GM12878 (cell line): Measurements from ENCODE around the gene TRIM69. TPM values are rescaled to one million over a fixed set of nuclear protein-coding genes. Genes with fewer than 3 reads are reported as not detected.
A peak's percentile ranks its signal among the peaks of the same experiment; 100 is the strongest.

Source experiments
- ATAC-seq: fragments of 200-7000 bp; cut with Tn5 transposase; 3 replicates; pipeline ENCODE4 v1.9.1; 2020; ENCODE audit warnings: mild to moderate bottlenecking, moderate library complexity
- BruUV-seq: library from RNA; stranded (reverse); fragments of 400-500 nt; replicated peaks from 2 replicates; lab custom pipeline; 2021; lab: Mats Ljungman, UMichigan
- CTCF ChIA-PET: fragments of 300-600 bp; sonication (Branson Sonifier 250); formaldehyde crosslinking; extraction: SDS; loops from one replicate; lab custom pipeline; 2021; ENCODE audit warnings: inconsistent platforms; lab: Yijun Ruan, JAX
- POLR2A ChIA-PET: fragments of 350-600 bp; formaldehyde crosslinking; extraction: SDS; loops from one replicate; lab custom pipeline; 2021; ENCODE audit warnings: inconsistent platforms; lab: Charles Lee
- RAD21 ChIA-PET: fragments of 300-600 bp; sonication (Branson Sonifier 250); formaldehyde crosslinking; loops from one replicate; lab custom pipeline; 2023; ENCODE audit warnings: antibody characterized with exemption; ENCODE audit not compliant: unreplicated experiment; lab: Charles Lee
- SMC1A ChIA-PET: fragments of 300-600 bp; sonication (Branson Sonifier 250); formaldehyde crosslinking; loops from one replicate; lab custom pipeline; 2023; ENCODE audit not compliant: unreplicated experiment, uncharacterized antibody; lab: Charles Lee
- DNase-seq: peaks from one replicate; pipeline ENCODE4 v3.0.0-alpha.2; 2011; ENCODE audit warnings: low read depth, low spot score
- FAIRE-seq: peaks from 3 replicates; lab custom pipeline; 2011; peaks lifted over from hg19 to GRCh38; lab: Jason Lieb, UNC
- H2AFZ ChIP-seq: 2 replicates; pipeline ENCODE4 v1.6.0; 2011; ENCODE audit warnings: low read depth, low read length, control low read depth; ENCODE audit not compliant: control insufficient read depth
- H3K27ac ChIP-seq: 2 replicates; pipeline ENCODE4 v1.5.1; 2011; ENCODE audit warnings: control low read depth; ENCODE audit not compliant: control insufficient read depth, insufficient read depth
- H3K27me3 ChIP-seq, 2 experiments: replicated peaks in 1 of 2; 2 replicates each; pipeline versions ENCODE4 v1.6.0 to v1.6.1; 2011; ENCODE audit warnings: low read length in 1 of 2; ENCODE audit not compliant: control insufficient read depth in 2 of 2, insufficient read depth in 2 of 2
- H3K36me3 ChIP-seq, 2 experiments: 2 replicates each; pipeline ENCODE4 v1.5.1; 2011; ENCODE audit warnings: low read length in 1 of 2; ENCODE audit not compliant: control insufficient read depth in 2 of 2, insufficient read depth in 2 of 2
- H3K4me1 ChIP-seq: 2 replicates; pipeline ENCODE4 v1.6.1; 2011; ENCODE audit warnings: mild to moderate bottlenecking, low read length, moderate library complexity, mixed read lengths; ENCODE audit not compliant: control insufficient read depth, insufficient read depth
- H3K4me2 ChIP-seq: 2 replicates; pipeline ENCODE4 v1.6.0; 2011; ENCODE audit warnings: control low read depth; ENCODE audit not compliant: control insufficient read depth, insufficient read depth
- H3K4me3 ChIP-seq: fragments of 200-600 bp; sonication (generic); 2 replicates; pipeline ENCODE4 v1.5.1; 2016
- H3K79me2 ChIP-seq: 2 replicates; pipeline ENCODE4 v1.6.0; 2011; ENCODE audit warnings: low read length; ENCODE audit not compliant: control insufficient read depth, insufficient read depth
- H3K9ac ChIP-seq: 2 replicates; pipeline ENCODE4 v1.8.0; 2011; ENCODE audit warnings: low read length, control low read depth, mixed read lengths; ENCODE audit not compliant: control insufficient read depth, insufficient read depth
- H3K9me3 ChIP-seq: replicated peaks from 3 replicates; pipeline ENCODE4 v1.5.1; 2011; ENCODE audit warnings: mild to moderate bottlenecking, low read length; ENCODE audit not compliant: control insufficient read depth, insufficient read depth
- H4K20me1 ChIP-seq: 2 replicates; pipeline ENCODE4 v1.6.0; 2011; ENCODE audit not compliant: control insufficient read depth, insufficient read depth
- ASH2L ChIP-seq: fragments of 300-600, 200-600 bp; sonication (generic); IDR thresholded peaks from 2 replicates; pipeline ENCODE4 v1.6.1; 2017; ENCODE audit warnings: low read depth, mild to moderate bottlenecking, borderline replicate concordance
- ATF2 ChIP-seq: IDR thresholded peaks from 2 replicates; pipeline ENCODE4 v1.6.1; 2012; ENCODE audit warnings: low read length, inconsistent platforms
- CBX3 ChIP-seq: fragments of 200-600 bp; sonication (generic); IDR thresholded peaks from 2 replicates; pipeline ENCODE4 v1.6.1; 2016; ENCODE audit warnings: low read depth, borderline replicate concordance
- CEBPB ChIP-seq, 2 experiments: fragments of 150-350 bp in 1 of 2; IDR thresholded peaks; 2 replicates each; pipeline ENCODE4 v1.6.1; 2012 to 2014; ENCODE audit warnings: low read depth in 2 of 2, low read length in 2 of 2, borderline replicate concordance in 1 of 2, inconsistent platforms in 1 of 2
- DPF2 ChIP-seq: fragments of 450-650 bp; IDR thresholded peaks from 2 replicates; pipeline ENCODE4 v1.6.1; 2017; ENCODE audit warnings: mild to moderate bottlenecking
- EED ChIP-seq: sonication (generic); IDR thresholded peaks from 2 replicates; pipeline ENCODE4 v1.6.1; 2016; ENCODE audit warnings: antibody characterized with exemption, low read depth
- FOS ChIP-seq: IDR thresholded peaks from 3 replicates; pipeline ENCODE4 v1.6.1; 2011; ENCODE audit warnings: borderline replicate concordance; ENCODE audit not compliant: insufficient read length; ENCODE audit errors: extremely low read depth
- GATAD2B ChIP-seq: fragments of 450-650 bp; conservative IDR thresholded peaks from 2 replicates; pipeline ENCODE4 v1.6.1; 2017; ENCODE audit warnings: low read depth, mild to moderate bottlenecking, moderate library complexity
- IKZF2 ChIP-seq, 2 experiments: fragments of 450-650 bp; IDR thresholded peaks; 2 replicates each; pipeline ENCODE4 v1.6.1; 2017; ENCODE audit warnings: mild to moderate bottlenecking in 2 of 2, moderate library complexity in 2 of 2
- LARP7 ChIP-seq: fragments of 450-650 bp; IDR thresholded peaks from 2 replicates; pipeline ENCODE4 v1.6.1; 2017; ENCODE audit warnings: mild to moderate bottlenecking
- NR2C2 ChIP-seq: IDR thresholded peaks from 2 replicates; pipeline ENCODE4 v1.6.1; 2011; ENCODE audit warnings: borderline replicate concordance, low read depth; ENCODE audit not compliant: control insufficient read depth, insufficient read length
- POU2F2 ChIP-seq: IDR thresholded peaks from 3 replicates; pipeline ENCODE4 v1.6.1; 2011; ENCODE audit warnings: low read depth, mild to moderate bottlenecking, low read length, borderline replicate concordance
- RAD21 ChIP-seq: IDR thresholded peaks from 2 replicates; pipeline ENCODE4 v1.6.1; 2011; ENCODE audit warnings: mild to moderate bottlenecking, low read depth, low read length, moderate library complexity; ENCODE audit not compliant: insufficient read depth
- RUNX3 ChIP-seq: IDR thresholded peaks from 2 replicates; pipeline ENCODE4 v1.6.1; 2012; ENCODE audit warnings: low read length, inconsistent platforms
- SIN3A ChIP-seq: IDR thresholded peaks from 2 replicates; pipeline ENCODE4 v1.6.1; 2012; ENCODE audit warnings: low read depth, low read length, improper control_type of control experiment
- SIX5 ChIP-seq: IDR thresholded peaks from 2 replicates; pipeline ENCODE4 v1.6.1; 2011; ENCODE audit warnings: mild to moderate bottlenecking, low read depth, low read length, moderate library complexity; ENCODE audit not compliant: severe bottlenecking
- SMAD1 ChIP-seq: fragments of 450-650 bp; IDR thresholded peaks from 2 replicates; pipeline ENCODE4 v1.6.1; 2018; ENCODE audit warnings: mild to moderate bottlenecking, low read depth; ENCODE audit not compliant: partially characterized antibody
- SREBF2 ChIP-seq: IDR thresholded peaks from 2 replicates; pipeline ENCODE4 v1.6.1; 2012; ENCODE audit warnings: mild to moderate bottlenecking, low read length
- STAT3 ChIP-seq: IDR thresholded peaks from 2 replicates; pipeline ENCODE4 v1.6.1; 2011; ENCODE audit warnings: low read depth, low read length, improper control_type of control experiment
- WGBS: methylation state at CpG from one replicate; pipeline ENCODE4 v1.1.6; 2016; ENCODE audit warnings: low lambda C conversion rate; ENCODE audit not compliant: insufficient replicate concordance, insufficient coverage; ENCODE audit errors: missing lambda C conversion rate; 5-methylcytosine and 5-hydroxymethylcytosine counted together
- in situ Hi-C: fragments of 300-500 bp; cut with MboI; formaldehyde crosslinking; loops from 9 replicates; pipeline ENCODE4 v1.14.3; 2018; ENCODE audit warnings: mixed read lengths
- intact Hi-C: fragments of 100-400 bp; cut with micrococcal nuclease; formaldehyde crosslinking; loops from one replicate; pipeline ENCODE4 v1.14.2; 2022; ENCODE audit not compliant: unreplicated experiment
- polyA plus RNA-seq, 11 experiments: library from polyadenylated mRNA; depleted of rRNA in 4 of 11; unstranded in 6 of 11; stranded (reverse) in 5 of 11; fragments of >200 nt; fragmentation: Nextera tagmentation in 4 of 11; fragmentation: Illumina TruSeq in 1 of 11; extraction: Ambion mirVana in 4 of 11; extraction: Trizol in 1 of 11; gene quantifications; 1 replicate in 1 of 11; 2 replicates in 10 of 11; pipeline versions ENCODE4 v1.2.1 to v1.2.3, GENCODE V29; 2011 to 2016; ENCODE audit warnings: inconsistent platforms in 2 of 11, missing spikeins in 2 of 11, low read depth in 1 of 11
- total RNA-seq, 4 experiments: library from RNA; depleted of rRNA in 3 of 4; stranded (reverse); fragments of >200 nt in 3 of 4; fragmentation: Illumina TruSeq in 1 of 4; extraction: Trizol in 1 of 4; gene quantifications; 2 replicates each; pipeline versions ENCODE4 v1.2.1 to v1.2.3, GENCODE V29; 2013 to 2021
- TF ChIP-seq, protein P1 (sequence below): fragments of 450-650 bp; IDR thresholded peaks from 2 replicates; pipeline ENCODE4 v1.6.1; 2014; ENCODE audit warnings: mild to moderate bottlenecking

Gene TRIM69
- total and polyA plus RNA-seq, 10 of the 15 experiments (the other 5 are each of a cell fraction or from before 2014, with no cell fraction given), result 11.2 to 52.7 (median 37.8) TPM

- Histone ChIP-seq H3K4me3 (no peak overlapping the region), H3K9me3 (no peaks in the 10 kb centered on the region), H3K4me1 (peaks cover 78% of the 10 kb centered on the region), H3K27ac (peak overlapping the region; percentile 83), H3K36me3 (peaks cover 14 to 33% of the 10 kb centered on the region in 2 experiments), H3K27me3 (no peaks in the 10 kb centered on the region), H4K20me1 (peaks cover 11% of the 10 kb centered on the region), H2AFZ (no peak overlapping the region), H3K79me2 (peaks cover 57% of the 10 kb centered on the region), H3K9ac (no peak overlapping the region), H3K4me2 (peak overlapping the region; percentile 51)
- FAIRE-seq (no peak), ATAC-seq (peak; percentile 5), DNase-seq (no peak)
- no TSS peak for BruUV-seq
- ChIA-PET RAD21 (interaction anchor here (0.5 to 19.7 kb wide), 5 partner anchors 6 to 141 kb away, joined by 3 to 653 read pairs (median 24); partner anchors contain the start of genes B2M, PATL2, SPG11 and TRIM69), SMC1A (interaction anchor here (0.8 to 19.0 kb wide), 4 partner anchors 8 to 159 kb away, joined by 3 to 637 read pairs (median 96); partner anchors contain the start of genes B2M, PATL2, SPG11 and TRIM69), POLR2A (interaction anchor here (1.0 to 24.8 kb wide), 4 partner anchors 9 to 56 kb away, joined by 5 to 718 read pairs (median 167); partner anchors contain the start of genes B2M, PATL2, SPG11 and TRIM69), CTCF (interaction anchor here (0.7 to 3.5 kb wide), 4 partner anchors 8 to 145 kb away, joined by 3 to 37 read pairs (median 22); partner anchors contain the start of genes B2M, PATL2, SPG11 and TRIM69)
- 43% methylated on average over 4 of the region's 4 CpGs for WGBS
- in situ Hi-C loops, result loop anchor here (10.0 kb wide), 1 partner anchor 926 kb away; the partner anchor contains the start of gene SERF2
- intact Hi-C loops, result loop anchor here (5.0 kb wide), 1 partner anchor 973 kb away; the partner anchor contains the start of gene PDIA3
- TF ChIP-seq DPF2 (no peak), ASH2L (no peak), FOS (no peak), SREBF2 (no peak), CEBPB (IDR thresholded peaks at IDR 0.05; ENCODE audit: borderline replicate concordance in 1 of 2, low read depth in 2 of 2, low read length in 2 of 2) (no peak), SIN3A (no peak), SIX5 (no peak), EED (no peak), IKZF2 (IDR thresholded peaks at IDR 0.05) (no peak), NR2C2 (no peak), ATF2 (peak; percentile 33; the same call in 1 of the 2 replicates), SMAD1 (no peak), GATAD2B (no peak), CBX3 (no peak), STAT3 (no peak), RAD21 (peak; percentile 4; the same call in 1 of the 2 replicates), POU2F2 (no peak; the same call in 1 of the 3 replicates), RUNX3 (no peak; the same call in 1 of the 2 replicates), LARP7 (no peak)
- TF ChIP-seq, protein P1, sequence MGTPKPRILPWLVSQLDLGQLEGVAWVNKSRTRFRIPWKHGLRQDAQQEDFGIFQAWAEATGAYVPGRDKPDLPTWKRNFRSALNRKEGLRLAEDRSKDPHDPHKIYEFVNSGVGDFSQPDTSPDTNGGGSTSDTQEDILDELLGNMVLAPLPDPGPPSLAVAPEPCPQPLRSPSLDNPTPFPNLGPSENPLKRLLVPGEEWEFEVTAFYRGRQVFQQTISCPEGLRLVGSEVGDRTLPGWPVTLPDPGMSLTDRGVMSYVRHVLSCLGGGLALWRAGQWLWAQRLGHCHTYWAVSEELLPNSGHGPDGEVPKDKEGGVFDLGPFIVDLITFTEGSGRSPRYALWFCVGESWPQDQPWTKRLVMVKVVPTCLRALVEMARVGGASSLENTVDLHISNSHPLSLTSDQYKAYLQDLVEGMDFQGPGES, result no peak
Observed at GRCh38 chr15:44720460-44721176, 15.7 kb upstream of the TRIM69 start.
